HCT116 (cell line): ENCODE data around the gene CMA1. TPM values are rescaled to one million over a fixed set of nuclear protein-coding genes. Genes with fewer than 3 reads are reported as not detected.

Source experiments
- ATAC-seq: fragments of 200-7000 bp; cut with Tn5 transposase; 2 replicates; pipeline ENCODE4 v1.9.1; 2020; ENCODE audit warnings: mild to moderate bottlenecking, moderate library complexity
- BruUV-seq: library from RNA; stranded (reverse); fragments of 400-500 nt; replicated peaks from 2 replicates; lab custom pipeline; 2021; lab: Mats Ljungman, UMichigan
- CTCF ChIA-PET: fragments of 300-600 bp; sonication (Branson Sonifier 250); formaldehyde crosslinking; loops from one replicate; lab custom pipeline; 2021; ENCODE audit warnings: antibody characterized with exemption; lab: Charles Lee
- POLR2A ChIA-PET: fragments of 300-600, 350-600 bp; sonication (Branson Sonifier 250); formaldehyde crosslinking; loops from one replicate; lab custom pipeline; 2021; ENCODE audit warnings: antibody characterized with exemption; lab: Charles Lee
- RAD21 ChIA-PET, 2 experiments: fragments of 300-600 bp; sonication (Branson Sonifier 250); formaldehyde crosslinking; loops; one replicate each; lab custom pipeline; 2023; ENCODE audit warnings: low total read pairs in 2 of 2; ENCODE audit not compliant: uncharacterized antibody in 2 of 2, unreplicated experiment in 2 of 2, low non-redundant PET in 1 of 2; lab: Charles Lee
- DNase-seq: peaks from one replicate; pipeline ENCODE4 v3.0.0-alpha.2; 2010; ENCODE audit warnings: low read depth, low spot score
- H2AFZ ChIP-seq: fragments of 200-600 bp; shearing (Covaris generic), sonication (generic); 2 replicates; pipeline ENCODE4 v1.6.1; 2017; ENCODE audit warnings: low read depth, mixed run types, mixed read lengths, antibody characterized with exemption, low read length; ENCODE audit not compliant: poor library complexity, severe bottlenecking
- H3K27ac ChIP-seq: 2 replicates; pipeline ENCODE4 v1.5.1; 2012; ENCODE audit warnings: low read depth, low read length
- H3K27me3 ChIP-seq: fragments of 200-600 bp; sonication (generic); 2 replicates; pipeline ENCODE4 v1.6.1; 2016; ENCODE audit warnings: mixed run types, low read length, mixed read lengths; ENCODE audit not compliant: insufficient read depth
- H3K36me3 ChIP-seq, 2 experiments: fragments of 200-500 bp in 1 of 2; fragments of 200-600 bp in 1 of 2; sonication (Bioruptor generic) in 1 of 2; sonication (generic) in 1 of 2; 2 replicates each; pipeline versions ENCODE4 v1.5.1 to v1.6.1; 2014 to 2016; ENCODE audit warnings: low read length in 2 of 2, inconsistent platforms in 1 of 2, mixed read lengths in 1 of 2, mixed run types in 1 of 2; ENCODE audit not compliant: insufficient read depth in 2 of 2, control insufficient read depth in 1 of 2
- H3K4me1 ChIP-seq, 2 experiments: fragments of 200-600 bp in 1 of 2; sonication (generic) in 1 of 2; 2 replicates each; pipeline versions ENCODE4 v1.5.1 to v1.6.1; 2012 to 2017; ENCODE audit warnings: low read length in 2 of 2, inconsistent platforms in 1 of 2, mild to moderate bottlenecking in 1 of 2, mixed read lengths in 1 of 2, mixed run types in 1 of 2, moderate library complexity in 1 of 2; ENCODE audit not compliant: insufficient read depth in 2 of 2, control insufficient read depth in 1 of 2
- H3K4me2 ChIP-seq: fragments of 200-600 bp; sonication (generic); 2 replicates; pipeline ENCODE4 v1.6.1; 2017; ENCODE audit warnings: mixed run types, low read length, mixed read lengths
- H3K4me3 ChIP-seq, 2 experiments: fragments of 200-600 bp in 1 of 2; sonication (generic) in 1 of 2; replicated peaks in 1 of 2; 2 replicates each; pipeline ENCODE4 v1.5.1; 2011 to 2016; ENCODE audit warnings: low read length in 2 of 2, control low read depth in 1 of 2, low read depth in 1 of 2, mild to moderate bottlenecking in 1 of 2, mixed read lengths in 1 of 2, mixed run types in 1 of 2
- H3K79me2 ChIP-seq: fragments of 200-600 bp; sonication (generic); 2 replicates; pipeline ENCODE4 v1.6.1; 2017; ENCODE audit warnings: mild to moderate bottlenecking, mixed run types, low read length, moderate library complexity, mixed read lengths; ENCODE audit not compliant: insufficient read depth
- H3K9ac ChIP-seq: fragments of 200-600 bp; sonication (generic); 2 replicates; pipeline ENCODE4 v1.6.1; 2016; ENCODE audit warnings: low read length, mixed read lengths
- H3K9me2 ChIP-seq: fragments of 200-600 bp; sonication (generic), shearing (Covaris generic); 2 replicates; pipeline ENCODE4 v1.6.1; 2017; ENCODE audit warnings: mixed run types, mild to moderate bottlenecking, moderate library complexity; ENCODE audit not compliant: insufficient read depth
- H3K9me3 ChIP-seq, 2 experiments: fragments of 200-500 bp in 1 of 2; fragments of 200-600 bp in 1 of 2; sonication (Bioruptor generic) in 1 of 2; sonication (generic) in 1 of 2; 2 replicates each; pipeline ENCODE4 v1.6.1; 2014 to 2017; ENCODE audit warnings: low read length in 2 of 2, mixed read lengths in 2 of 2, inconsistent platforms in 1 of 2, low read depth in 1 of 2, mild to moderate bottlenecking in 1 of 2, mixed run types in 1 of 2, moderate library complexity in 1 of 2; ENCODE audit not compliant: control insufficient read depth in 1 of 2, insufficient read depth in 1 of 2
- H4K20me1 ChIP-seq: fragments of 200-600 bp; sonication (generic), shearing (Covaris generic); 2 replicates; pipeline ENCODE4 v1.6.1; 2017; ENCODE audit warnings: mixed run types, mild to moderate bottlenecking, moderate library complexity; ENCODE audit not compliant: insufficient read depth
- CBX3 ChIP-seq: IDR thresholded peaks from 2 replicates; pipeline ENCODE4 v1.6.1; 2012; ENCODE audit warnings: low read depth
- CEBPB ChIP-seq: IDR thresholded peaks from 2 replicates; pipeline ENCODE4 v1.6.1; 2012; ENCODE audit warnings: low read depth
- ELF1 ChIP-seq: IDR thresholded peaks from 2 replicates; pipeline ENCODE4 v1.6.1; 2012; ENCODE audit warnings: low read depth, borderline replicate concordance
- EZH2 ChIP-seq: fragments of 200-600 bp; sonication (generic); IDR thresholded peaks from 2 replicates; pipeline ENCODE4 v1.6.1; 2017; ENCODE audit warnings: antibody characterized with exemption, mixed run types
- RAD21 ChIP-seq: IDR thresholded peaks from 2 replicates; pipeline ENCODE4 v1.6.1; 2012; ENCODE audit warnings: low read depth, mild to moderate bottlenecking
- SIN3A ChIP-seq: IDR thresholded peaks from 2 replicates; pipeline ENCODE4 v1.6.1; 2012; ENCODE audit warnings: low read depth
- SP1 ChIP-seq: IDR thresholded peaks from 2 replicates; pipeline ENCODE4 v1.6.1; 2012; ENCODE audit warnings: low read depth
- TCF7L2 ChIP-seq: IDR thresholded peaks from 2 replicates; pipeline ENCODE4 v1.7.0; 2011; ENCODE audit warnings: borderline replicate concordance, inconsistent platforms; ENCODE audit not compliant: insufficient read depth, insufficient read length; ENCODE audit errors: extremely low read depth
- ZFX ChIP-seq: fragments of 450-650 bp; IDR thresholded peaks from 2 replicates; pipeline ENCODE4 v1.6.1; 2017
- ZNF274 ChIP-seq: fragments of 200-500 bp; sonication (Bioruptor generic); IDR thresholded peaks from 2 replicates; pipeline ENCODE4 v1.6.1; 2014; ENCODE audit warnings: mild to moderate bottlenecking, low read depth, low read length, inconsistent platforms
- intact Hi-C: fragments of 100-400 bp; cut with micrococcal nuclease; formaldehyde crosslinking; loops from 2 replicates; pipeline ENCODE4 v1.10.0; 2022
- total RNA-seq: library from RNA; stranded (reverse); gene quantifications from one replicate; pipeline ENCODE4 v1.2.1, GENCODE V29; 2021; ENCODE audit not compliant: unreplicated experiment
- TF ChIP-seq, protein P1 (sequence below): IDR thresholded peaks from 2 replicates; pipeline ENCODE4 v1.6.1; 2012
- TF ChIP-seq, protein P2 (sequence below), 3 experiments: fragments of 200-600 bp in 1 of 3; sonication (generic) in 1 of 3; IDR thresholded peaks in 2 of 3; conservative IDR thresholded peaks in 1 of 3; 2 replicates each; pipeline ENCODE4 v1.5.1; 2012 to 2017; ENCODE audit warnings: low read depth in 2 of 3, low read length in 2 of 3, antibody characterized with exemption in 1 of 3, borderline replicate concordance in 1 of 3, control low read depth in 1 of 3, mild to moderate bottlenecking in 1 of 3, mixed read lengths in 1 of 3, mixed run types in 1 of 3, moderate library complexity in 1 of 3; ENCODE audit not compliant: insufficient read depth in 1 of 3
- TF ChIP-seq, protein P3 (sequence below): IDR thresholded peaks from 2 replicates; pipeline ENCODE4 v1.6.1; 2012; ENCODE audit warnings: low read depth

Gene CMA1
- total RNA-seq, 1 experiment from 2014 or later, result not detected

DNA sequence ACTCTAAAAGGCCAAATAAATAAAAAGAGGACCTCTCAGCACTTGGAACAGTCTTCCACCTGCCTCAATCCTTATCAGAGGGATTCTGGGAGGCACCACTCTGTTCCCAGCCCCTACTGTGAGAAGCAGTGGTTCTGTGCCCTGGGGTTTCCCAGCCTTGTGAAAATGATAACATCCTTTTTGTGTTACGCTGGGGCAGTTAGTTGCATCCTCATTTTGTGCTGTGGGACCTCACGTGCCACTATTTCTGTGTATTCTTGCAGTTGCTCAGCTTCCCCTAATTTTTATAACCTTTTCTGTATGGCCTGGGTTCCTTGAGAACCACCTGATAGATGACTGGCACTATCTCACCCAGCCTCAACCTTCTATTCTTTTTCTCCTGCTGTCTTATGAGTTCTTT, 10.8 kb upstream of the CMA1 start:
- CTCF ChIA-PET, result no interaction called here
- Histone ChIP-seq H3K9me2 (no peaks in the 10 kb centered on the region), H3K36me3 (no peaks in the 10 kb centered on the region), H3K4me3 (no peak overlapping the region), H3K4me1 (no peaks in the 10 kb centered on the region), H3K9ac (no peak overlapping the region), H3K27me3 (peaks cover 17% of the 10 kb centered on the region), H3K9me3 (no peaks in the 10 kb centered on the region), H4K20me1 (no peaks in the 10 kb centered on the region), H3K27ac (no peak overlapping the region), H3K79me2 (no peaks in the 10 kb centered on the region), H2AFZ (no peak overlapping the region), H3K4me2 (no peak overlapping the region)
- DNase-seq (no peak), ATAC-seq (no peak)
- POLR2A ChIA-PET, result no interaction called here
- RAD21 ChIA-PET, result no interaction called here
- no TSS peak for BruUV-seq
- TF ChIP-seq SP1 (no peak), CEBPB (no peak), TCF7L2 (no peak), EZH2 (no peak)
- TF ChIP-seq, protein P1, sequence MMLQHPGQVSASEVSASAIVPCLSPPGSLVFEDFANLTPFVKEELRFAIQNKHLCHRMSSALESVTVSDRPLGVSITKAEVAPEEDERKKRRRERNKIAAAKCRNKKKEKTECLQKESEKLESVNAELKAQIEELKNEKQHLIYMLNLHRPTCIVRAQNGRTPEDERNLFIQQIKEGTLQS, result no peak
- TF ChIP-seq, protein P2, sequence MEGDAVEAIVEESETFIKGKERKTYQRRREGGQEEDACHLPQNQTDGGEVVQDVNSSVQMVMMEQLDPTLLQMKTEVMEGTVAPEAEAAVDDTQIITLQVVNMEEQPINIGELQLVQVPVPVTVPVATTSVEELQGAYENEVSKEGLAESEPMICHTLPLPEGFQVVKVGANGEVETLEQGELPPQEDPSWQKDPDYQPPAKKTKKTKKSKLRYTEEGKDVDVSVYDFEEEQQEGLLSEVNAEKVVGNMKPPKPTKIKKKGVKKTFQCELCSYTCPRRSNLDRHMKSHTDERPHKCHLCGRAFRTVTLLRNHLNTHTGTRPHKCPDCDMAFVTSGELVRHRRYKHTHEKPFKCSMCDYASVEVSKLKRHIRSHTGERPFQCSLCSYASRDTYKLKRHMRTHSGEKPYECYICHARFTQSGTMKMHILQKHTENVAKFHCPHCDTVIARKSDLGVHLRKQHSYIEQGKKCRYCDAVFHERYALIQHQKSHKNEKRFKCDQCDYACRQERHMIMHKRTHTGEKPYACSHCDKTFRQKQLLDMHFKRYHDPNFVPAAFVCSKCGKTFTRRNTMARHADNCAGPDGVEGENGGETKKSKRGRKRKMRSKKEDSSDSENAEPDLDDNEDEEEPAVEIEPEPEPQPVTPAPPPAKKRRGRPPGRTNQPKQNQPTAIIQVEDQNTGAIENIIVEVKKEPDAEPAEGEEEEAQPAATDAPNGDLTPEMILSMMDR (IDR thresholded peaks at IDR 0.05 in 2 of 3, conservative IDR thresholded peaks at IDR 0.05 in 1 of 3; ENCODE audit: borderline replicate concordance in 1 of 3, insufficient read depth in 1 of 3, low read depth in 2 of 3, low read length in 2 of 3), result no peak
- intact Hi-C loops, result no loop called here

GRCh38 chr14:24514209-24514608, 6.1 kb upstream of the CMA1 start:
- CTCF ChIA-PET, result no interaction called here
- TF ChIP-seq CEBPB (no peak), ZNF274 (no peak), EZH2 (no peak), RAD21 (no peak), ELF1 (no peak), SIN3A (no peak), CBX3 (no peak), ZFX (no peak)
- TF ChIP-seq, protein P2 (IDR thresholded peaks at IDR 0.05 in 2 of 3, conservative IDR thresholded peaks at IDR 0.05 in 1 of 3; ENCODE audit: borderline replicate concordance in 1 of 3, insufficient read depth in 1 of 3, low read depth in 2 of 3, low read length in 2 of 3), result no peak
- TF ChIP-seq, protein P3, sequence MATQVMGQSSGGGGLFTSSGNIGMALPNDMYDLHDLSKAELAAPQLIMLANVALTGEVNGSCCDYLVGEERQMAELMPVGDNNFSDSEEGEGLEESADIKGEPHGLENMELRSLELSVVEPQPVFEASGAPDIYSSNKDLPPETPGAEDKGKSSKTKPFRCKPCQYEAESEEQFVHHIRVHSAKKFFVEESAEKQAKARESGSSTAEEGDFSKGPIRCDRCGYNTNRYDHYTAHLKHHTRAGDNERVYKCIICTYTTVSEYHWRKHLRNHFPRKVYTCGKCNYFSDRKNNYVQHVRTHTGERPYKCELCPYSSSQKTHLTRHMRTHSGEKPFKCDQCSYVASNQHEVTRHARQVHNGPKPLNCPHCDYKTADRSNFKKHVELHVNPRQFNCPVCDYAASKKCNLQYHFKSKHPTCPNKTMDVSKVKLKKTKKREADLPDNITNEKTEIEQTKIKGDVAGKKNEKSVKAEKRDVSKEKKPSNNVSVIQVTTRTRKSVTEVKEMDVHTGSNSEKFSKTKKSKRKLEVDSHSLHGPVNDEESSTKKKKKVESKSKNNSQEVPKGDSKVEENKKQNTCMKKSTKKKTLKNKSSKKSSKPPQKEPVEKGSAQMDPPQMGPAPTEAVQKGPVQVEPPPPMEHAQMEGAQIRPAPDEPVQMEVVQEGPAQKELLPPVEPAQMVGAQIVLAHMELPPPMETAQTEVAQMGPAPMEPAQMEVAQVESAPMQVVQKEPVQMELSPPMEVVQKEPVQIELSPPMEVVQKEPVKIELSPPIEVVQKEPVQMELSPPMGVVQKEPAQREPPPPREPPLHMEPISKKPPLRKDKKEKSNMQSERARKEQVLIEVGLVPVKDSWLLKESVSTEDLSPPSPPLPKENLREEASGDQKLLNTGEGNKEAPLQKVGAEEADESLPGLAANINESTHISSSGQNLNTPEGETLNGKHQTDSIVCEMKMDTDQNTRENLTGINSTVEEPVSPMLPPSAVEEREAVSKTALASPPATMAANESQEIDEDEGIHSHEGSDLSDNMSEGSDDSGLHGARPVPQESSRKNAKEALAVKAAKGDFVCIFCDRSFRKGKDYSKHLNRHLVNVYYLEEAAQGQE, result no peak
- Histone ChIP-seq H3K4me2 (no peak overlapping the region), H3K27ac (no peak overlapping the region), H2AFZ (no peak overlapping the region), H3K4me3 (no peak overlapping the region), H3K9me2 (no peaks in the 10 kb centered on the region), H3K27me3 (peaks cover 34% of the 10 kb centered on the region), H3K36me3 (no peaks in the 10 kb centered on the region), H3K9ac (no peak overlapping the region), H4K20me1 (no peaks in the 10 kb centered on the region), H3K9me3 (no peaks in the 10 kb centered on the region), H3K79me2 (no peaks in the 10 kb centered on the region), H3K4me1 (no peaks in the 10 kb centered on the region)
- RAD21 ChIA-PET, result no interaction called here
- ATAC-seq, result no peak
- no TSS peak for BruUV-seq
- intact Hi-C loops, result no loop called here
- DNase-seq, result no peak
- POLR2A ChIA-PET, result no interaction called here
